RPMI8226 (cell line): Measurements from ENCODE around the gene MCF2L2.
"Not testable (repeated sequence)": the region's sequence is repeated elsewhere in the genome, so short reads cannot be mapped to it uniquely, and the experiment has no call there.

Experiments
- DNase-seq: peaks from one replicate; pipeline ENCODE4 v3.0.0-alpha.2; 2015

The MCF2L2 gene

DNA sequence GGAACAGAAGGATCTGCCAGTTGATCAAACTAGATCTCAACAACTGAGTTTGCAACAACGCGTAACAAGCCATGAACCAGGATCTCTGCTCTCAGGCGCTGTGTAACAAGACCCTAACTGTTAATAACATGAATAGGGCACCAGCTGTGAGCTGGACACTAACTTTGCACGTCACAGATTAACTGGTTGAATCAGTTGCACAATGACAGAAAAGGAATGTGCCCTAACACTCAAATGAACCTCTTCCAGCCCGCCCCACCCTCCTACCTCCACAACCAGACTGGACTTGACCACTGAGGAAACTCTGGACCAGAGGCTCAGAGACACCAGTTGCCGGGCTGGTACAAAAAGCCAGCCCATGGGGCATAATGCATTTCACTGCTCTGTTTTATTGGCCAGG is 34.3 kb downstream of the MCF2L2 start:
- no peak for DNase-seq

- no peak for DNase-seq
Measured at GRCh38 chr3:183393625-183394024, 34.8 kb downstream of the MCF2L2 start.

- no peak for DNase-seq
Measured at GRCh38 chr3:183392186-183393034, 36.0 kb downstream of the MCF2L2 start.

DNA sequence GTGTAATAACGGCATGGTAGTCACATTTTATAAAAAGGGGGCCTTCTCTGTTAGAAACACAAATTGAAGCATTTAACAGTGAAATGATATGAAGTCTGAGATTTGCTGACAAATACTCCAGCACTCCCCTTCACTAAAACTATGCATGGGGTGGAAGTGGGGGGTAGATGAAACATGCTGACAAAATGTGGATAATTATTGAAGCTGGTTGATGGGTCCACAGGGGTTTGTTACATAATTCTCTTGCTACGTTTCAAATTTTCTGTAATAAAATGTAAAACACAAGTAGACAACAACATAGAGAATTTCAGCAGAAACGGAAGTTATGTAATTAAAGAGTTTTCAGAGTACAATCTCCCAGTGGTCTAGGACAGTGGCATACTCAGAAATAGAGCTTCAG is 37.0 kb downstream of the MCF2L2 start:
- DNase-seq, result no peak

DNA sequence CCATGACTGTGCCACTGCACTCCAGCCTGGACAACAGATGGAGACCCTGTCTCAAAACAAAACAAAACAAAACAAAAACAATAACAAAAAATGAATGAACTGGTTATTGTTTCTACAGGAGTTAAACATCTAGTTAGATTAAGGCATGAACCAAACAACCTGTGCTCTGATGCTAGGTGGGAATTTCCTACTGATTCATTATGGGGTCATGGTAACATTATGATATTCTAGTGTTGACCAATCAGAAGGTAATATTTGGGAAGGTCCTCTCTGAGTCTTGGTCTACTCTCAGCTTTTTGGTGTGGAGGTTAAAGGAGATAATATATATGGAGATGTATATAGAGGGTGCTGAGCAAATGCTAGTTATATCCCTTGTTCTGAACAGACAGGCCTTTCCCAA is 37.6 kb downstream of the MCF2L2 start:
- no peak for DNase-seq

DNA sequence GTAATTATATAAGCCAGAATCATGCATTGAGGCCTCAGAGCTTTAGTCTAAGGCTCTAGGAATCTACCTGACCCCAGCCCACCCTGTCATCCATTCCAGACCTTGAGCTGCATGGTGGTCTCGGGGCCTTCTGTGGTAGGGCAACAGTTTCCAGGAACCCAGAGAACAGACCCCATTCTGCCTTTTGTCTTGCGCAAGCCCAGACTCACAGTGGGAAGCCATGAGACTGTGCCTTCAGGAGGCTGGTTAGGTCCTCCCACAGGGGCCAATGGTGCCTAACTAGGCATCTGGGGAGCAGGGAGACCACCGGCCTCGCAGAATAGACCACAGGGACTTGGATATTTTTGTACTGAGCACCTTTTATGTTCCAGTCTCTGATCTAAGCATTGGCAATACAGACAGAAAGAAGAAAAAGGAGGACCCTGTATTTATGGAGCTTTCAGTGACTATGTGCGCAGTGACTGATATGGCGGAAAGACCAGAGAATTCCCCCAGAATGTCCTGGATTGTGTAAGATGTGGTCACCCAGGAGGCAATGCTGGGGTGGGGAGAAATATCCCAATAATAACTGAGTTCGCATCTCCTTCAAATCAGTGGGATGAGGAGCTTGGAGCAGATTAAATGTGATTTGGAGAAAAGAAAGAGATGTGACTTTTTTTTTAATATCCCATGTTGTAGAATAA is 40.1 kb downstream of the MCF2L2 start:
- no peak for DNase-seq

DNA sequence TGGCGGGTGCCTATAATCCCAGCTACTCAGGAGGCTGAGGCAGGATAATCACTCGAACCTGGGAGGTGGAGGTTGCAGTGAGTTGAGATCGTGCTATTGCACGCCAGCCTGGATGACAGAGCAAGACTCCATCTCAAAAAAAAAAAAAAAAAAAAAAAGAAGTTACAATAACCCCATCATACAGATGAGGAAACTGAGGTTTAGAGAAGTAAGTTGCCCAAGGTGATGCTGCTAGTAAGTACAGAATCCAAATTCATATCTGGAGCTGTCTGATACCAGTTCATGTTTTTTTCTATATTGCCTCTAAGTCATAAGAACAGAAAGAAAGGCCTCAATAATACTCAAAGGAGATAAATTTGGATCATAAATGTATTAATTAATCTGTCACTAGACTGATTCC is 40.6 kb downstream of the MCF2L2 start:
- no peak for DNase-seq

DNA sequence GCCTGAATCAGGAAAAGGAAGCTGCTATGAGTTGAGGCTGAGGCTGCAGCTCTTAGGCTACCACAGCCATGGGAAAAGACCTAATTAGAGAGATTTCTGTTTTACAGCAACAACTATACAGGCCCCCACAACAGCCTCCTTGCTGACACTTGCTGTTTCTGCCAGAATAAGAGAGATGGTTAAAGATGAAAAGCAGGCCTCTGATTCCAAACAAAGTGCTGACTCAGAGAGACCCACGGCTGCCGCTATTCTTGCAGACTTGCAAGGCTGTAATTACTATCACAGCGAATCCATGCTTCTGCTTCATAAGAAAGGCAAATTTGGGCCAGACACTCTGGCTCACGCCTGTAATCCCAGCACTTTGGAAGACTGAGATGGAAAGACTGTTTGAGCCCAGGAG is 41.8 kb downstream of the MCF2L2 start:
- peak; percentile 26 for DNase-seq

- peak; percentile 77 for DNase-seq
Measured at GRCh38 chr3:183385698-183386613, 42.5 kb downstream of the MCF2L2 start.

DNA sequence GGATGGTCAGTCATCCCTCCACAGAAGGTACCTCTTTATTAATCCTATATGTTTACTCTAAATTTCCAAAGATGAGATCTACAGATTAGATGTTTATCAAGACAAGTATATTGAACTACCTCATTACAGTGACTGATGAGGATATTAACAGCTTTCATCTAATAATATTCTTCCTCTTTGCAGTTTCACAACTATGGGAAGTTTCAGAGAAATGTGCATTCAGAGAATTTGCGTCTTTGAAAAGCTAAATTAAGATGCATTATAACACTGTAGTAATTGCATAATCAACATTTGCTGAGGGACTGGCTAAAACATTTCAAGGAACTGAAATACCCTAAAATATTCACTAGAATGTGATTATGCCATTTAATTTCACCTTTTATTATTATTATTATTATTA is 46.7 kb downstream of the MCF2L2 start:
- DNase-seq, result no peak

DNA sequence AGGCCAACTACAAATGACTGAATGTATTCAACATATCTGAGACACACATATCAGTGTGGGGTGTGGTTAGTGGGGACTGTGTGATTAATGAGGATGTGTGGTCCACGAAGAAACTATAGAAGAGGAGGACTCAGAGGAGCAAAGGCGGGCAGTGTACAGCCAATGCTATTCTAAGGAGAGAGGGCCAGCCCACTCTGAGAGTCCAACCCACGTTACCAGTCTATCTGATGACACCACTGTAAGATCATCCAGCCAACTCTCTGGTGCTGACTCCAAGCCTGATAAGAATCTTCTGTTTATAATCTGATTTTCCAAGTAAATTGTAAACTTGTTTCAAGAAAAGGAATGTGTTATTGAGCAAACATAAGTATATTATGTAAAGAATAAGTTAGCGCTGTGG is 47.2 kb downstream of the MCF2L2 start:
- DNase-seq, result no peak

DNA sequence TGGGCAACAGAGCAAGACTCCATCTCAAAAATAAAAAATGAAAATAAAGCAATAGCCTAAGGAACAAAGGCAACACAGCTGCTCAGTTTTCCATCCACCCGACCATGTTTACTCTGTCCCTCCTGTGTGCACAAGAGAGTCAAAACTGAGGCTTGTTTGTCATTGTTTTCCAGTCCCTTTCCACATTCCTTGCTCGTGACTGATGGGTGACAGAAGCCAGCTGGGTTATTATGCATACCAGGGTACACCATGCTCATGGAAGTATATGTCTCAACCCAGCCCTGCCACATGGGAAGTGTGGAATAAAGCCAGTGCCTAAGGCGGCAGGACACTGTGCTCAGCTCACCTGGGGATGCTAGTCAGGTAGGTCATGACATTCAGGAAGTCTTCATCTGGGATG is 49.5 kb downstream of the MCF2L2 start:
- no peak for DNase-seq

- no peak for DNase-seq
Measured at GRCh38 chr3:183378545-183378944, 49.9 kb downstream of the MCF2L2 start.

- no peak for DNase-seq
Measured at GRCh38 chr3:183378008-183378407, 50.4 kb downstream of the MCF2L2 start.

GRCh38 chr3:183377307-183377959 is 51.0 kb downstream of the MCF2L2 start:
- DNase-seq, result no peak

- DNase-seq, result no peak
Measured at GRCh38 chr3:183375787-183376186, 52.6 kb downstream of the MCF2L2 start.

DNA sequence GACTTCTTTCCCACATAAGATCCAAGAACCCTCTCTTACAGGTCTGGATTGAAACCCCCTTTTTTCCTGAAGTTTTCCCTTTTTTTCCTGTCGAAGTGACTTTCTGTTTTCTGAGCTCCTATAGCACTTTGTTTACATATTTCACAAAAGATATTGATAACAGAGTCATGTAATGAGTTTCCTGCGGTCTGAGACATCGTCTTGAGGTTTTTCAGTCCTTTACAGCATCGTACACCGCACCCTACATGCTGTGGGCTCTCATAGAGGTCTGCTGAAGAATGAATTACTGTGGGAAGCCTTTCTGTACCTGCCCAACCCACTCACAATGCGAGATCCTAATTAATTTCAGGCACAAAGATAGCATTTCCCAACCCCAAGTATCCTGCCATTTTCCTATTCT is 53.1 kb downstream of the MCF2L2 start:
- no peak for DNase-seq

DNA sequence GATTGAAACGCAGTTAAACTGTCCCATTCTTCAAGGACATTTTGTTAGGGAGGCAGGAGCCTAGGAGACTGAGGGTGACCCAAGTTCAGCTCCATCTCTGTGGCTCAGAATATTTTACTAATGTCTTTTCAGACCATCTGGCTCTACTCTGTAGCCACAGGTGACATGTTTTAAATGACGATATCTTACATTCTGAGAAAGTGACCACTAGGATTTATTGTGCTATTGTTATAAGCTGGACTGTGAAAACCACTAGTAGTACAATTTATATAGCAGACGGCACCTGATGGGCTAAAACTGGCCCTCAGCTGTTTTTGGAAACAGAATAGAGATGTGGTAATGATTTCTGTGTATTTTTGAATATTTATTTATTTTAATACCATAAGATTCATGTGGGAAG is 55.5 kb downstream of the MCF2L2 start:
- no peak for DNase-seq

GRCh38 chr3:183371600-183371968 is 56.8 kb downstream of the MCF2L2 start:
- DNase-seq, result not testable (repeated sequence)

- no peak for DNase-seq
Measured at GRCh38 chr3:183370391-183370790, 58.0 kb downstream of the MCF2L2 start.

GRCh38 chr3:183369627-183370026 is 58.8 kb downstream of the MCF2L2 start:
- no peak for DNase-seq

- no peak for DNase-seq
Measured at GRCh38 chr3:183369117-183369516, 59.3 kb downstream of the MCF2L2 start.
